ENCODE data around the gene SBSN.
"Not testable (repeated sequence)": the region's sequence is repeated elsewhere in the genome, so short reads cannot be mapped to it uniquely, and the experiment has no call there.

SBSN gene

GRCh38 chr19:35483089-35483488 lies 45.0 kb downstream of the SBSN start:
- FAIRE-seq = no peak
- DNase-seq (ENCODE audit: extremely low spot score, insufficient read length, low read depth) = no peak

GRCh38 chr19:35478794-35479677 lies 49.1 kb downstream of the SBSN start:
- no peak for DNase-seq (ENCODE audit: extremely low spot score, insufficient read length, low read depth)
- FAIRE-seq = no peak

GRCh38 chr19:35476149-35476548 lies 52.0 kb downstream of the SBSN start:
- no peak for DNase-seq (ENCODE audit: extremely low spot score, insufficient read length, low read depth)
- FAIRE-seq = peak; percentile 15

DNA sequence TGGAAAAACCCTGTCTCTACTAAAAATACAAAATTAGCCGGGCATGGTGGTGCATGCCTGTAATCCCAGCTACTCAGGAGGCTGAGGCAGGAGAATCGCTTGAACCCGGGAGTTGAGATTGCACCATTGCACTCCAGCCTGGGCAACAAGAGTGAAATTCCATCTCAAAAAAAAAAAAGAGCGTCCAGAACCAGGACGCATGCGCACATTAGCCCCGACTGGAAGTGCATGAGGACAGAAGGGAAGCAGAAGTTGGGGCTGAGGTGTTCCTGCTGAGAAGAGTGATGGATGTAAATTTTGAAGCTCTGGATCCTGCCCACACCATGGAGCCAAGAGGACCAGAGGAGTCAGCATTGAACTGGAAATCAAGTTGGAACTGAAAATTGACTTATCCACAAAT lies 53.5 kb downstream of the SBSN start:
- not testable (repeated sequence) for DNase-seq (ENCODE audit: extremely low spot score, insufficient read length, low read depth); FAIRE-seq

GRCh38 chr19:35474104-35474503 lies 54.0 kb downstream of the SBSN start:
- DNase-seq (ENCODE audit: extremely low spot score, insufficient read length, low read depth) (no peak), FAIRE-seq (no peak)

Data from GM18507 (cell line).